ENCODE data around the gene SHMT1. TPM values are rescaled to one million over a fixed set of nuclear protein-coding genes. Genes with fewer than 3 reads are reported as not detected.
A peak's percentile ranks its signal among the peaks of the same experiment; 100 is the strongest.
"Not testable (repeated sequence)": the region's sequence is repeated elsewhere in the genome, so short reads cannot be mapped to it uniquely, and the experiment has no call there.

The SHMT1 gene
- 100 to 1,000 TPM in 1 of 4 donors, 10 to 100 TPM in 3; 59.9 to 117 (median 82.7) TPM for total RNA-seq

GRCh38 chr17:18363101-18364049, at the start of gene SHMT1:
Gene SHMT1, minus strand, starts transcription at chr17:18363550. Its CDS starts 7,569 bp downstream, at chr17:18355981.
- intact Hi-C loops (cut with DNase I): no loop called here
- peak within 1 kb of the TSS; percentile 66 to 93 (median 85) for H3K27ac ChIP-seq
- TF ChIP-seq POLR2A (IDR thresholded peaks at IDR 0.05) (peak; percentile 65 to 80), CTCF (IDR thresholded peaks at IDR 0.05) (peak in 1 of 6 experiments; percentile 6)

GRCh38 chr17:18412001-18412538, 48.7 kb upstream of the SHMT1 start:
- intact Hi-C loops (cut with DNase I): not testable (repeated sequence)
- WGBS, 2 donors: no CpG with 5 or more reads among the region's 32 CpGs

More at GRCh38 chr17:18363101-18364049, at the start of gene SHMT1:
- Histone ChIP-seq H3K9me3 (no peaks in the 10 kb centered on the region), H3K27me3 (no peaks in the 10 kb centered on the region), H3K36me3 (no peaks in the 10 kb centered on the region), H3K4me3 (replicated peaks in 1 of 3) (peak within 1 kb of the TSS; percentile 9 to 75 (median 66)), H3K4me1 (peaks cover 7 to 15% of the 10 kb centered on the region in 2 donors)
- peak; percentile 97 to 98 for DNase-seq
- 1 to 9% methylated on average over 6 to 52 of the region's 76 CpGs for WGBS, 2 donors

GRCh38 chr17:18411377-18411864, 48.1 kb upstream of the SHMT1 start:
- H3K36me3 ChIP-seq; H3K27me3 ChIP-seq; H3K9me3 ChIP-seq; intact Hi-C loops (cut with DNase I); H3K4me1 ChIP-seq: not testable (repeated sequence)
- Histone ChIP-seq H3K27ac (peak overlapping the region; percentile 50 to 70 (median 55)), H3K4me3 (replicated peaks in 1 of 3) (peak overlapping the region in 2 of 3 donors; percentile 32 to 39)
- DNase-seq: peak in 1 of 2 donors; percentile 3
- WGBS, 2 donors: 1 to 2% methylated on average over 25 of the region's 25 CpGs

More at GRCh38 chr17:18412001-18412538, 48.7 kb upstream of the SHMT1 start:
- not testable (repeated sequence) for H3K36me3 ChIP-seq; H3K27me3 ChIP-seq; H3K4me3 ChIP-seq (replicated peaks in 1 of 3); H3K27ac ChIP-seq; H3K9me3 ChIP-seq; H3K4me1 ChIP-seq; DNase-seq

GRCh38 chr17:18410736-18411135, 47.4 kb upstream of the SHMT1 start:
- H3K36me3 ChIP-seq; H3K4me3 ChIP-seq (replicated peaks in 1 of 3); intact Hi-C loops (cut with DNase I); DNase-seq; H3K27me3 ChIP-seq; H3K4me1 ChIP-seq; H3K9me3 ChIP-seq; H3K27ac ChIP-seq: not testable (repeated sequence)
- 5 to 7% methylated on average over 11 of the region's 11 CpGs for WGBS, 2 donors

GRCh38 chr17:18409321-18409720, 46.0 kb upstream of the SHMT1 start:
- H3K9me3 ChIP-seq; H3K4me1 ChIP-seq; H3K4me3 ChIP-seq (replicated peaks in 1 of 3); intact Hi-C loops (cut with DNase I); H3K36me3 ChIP-seq; H3K27ac ChIP-seq; H3K27me3 ChIP-seq; DNase-seq: not testable (repeated sequence)
- 64 to 73% methylated on average over 6 of the region's 6 CpGs for WGBS, 2 donors

- intact Hi-C loops (cut with DNase I); H3K27me3 ChIP-seq; H3K36me3 ChIP-seq; H3K4me3 ChIP-seq (replicated peaks in 1 of 3); H3K9me3 ChIP-seq; DNase-seq; H3K27ac ChIP-seq; H3K4me1 ChIP-seq: not testable (repeated sequence)
- 58 to 62% methylated on average over 3 of the region's 3 CpGs for WGBS, 2 donors
Observed at GRCh38 chr17:18408906-18409305, 45.6 kb upstream of the SHMT1 start.

GRCh38 chr17:18403604-18404003, 40.3 kb upstream of the SHMT1 start:
- H3K27me3 ChIP-seq; DNase-seq; H3K27ac ChIP-seq; H3K36me3 ChIP-seq; intact Hi-C loops (cut with DNase I); H3K4me3 ChIP-seq (replicated peaks in 1 of 3); H3K9me3 ChIP-seq; H3K4me1 ChIP-seq: not testable (repeated sequence)
- no CpG with 5 or more reads among the region's 5 CpGs for WGBS, 2 donors

GRCh38 chr17:18403166-18403565, 39.8 kb upstream of the SHMT1 start:
- H3K27ac ChIP-seq; H3K36me3 ChIP-seq; H3K4me3 ChIP-seq (replicated peaks in 1 of 3); H3K27me3 ChIP-seq; DNase-seq; H3K4me1 ChIP-seq; H3K9me3 ChIP-seq; intact Hi-C loops (cut with DNase I): not testable (repeated sequence)
- 0 to 17% methylated on average over 1 to 2 of the region's 5 CpGs for WGBS, 2 donors

GRCh38 chr17:18401872-18402590, 38.7 kb upstream of the SHMT1 start:
- H3K4me1 ChIP-seq; intact Hi-C loops (cut with DNase I); H3K36me3 ChIP-seq; H3K27ac ChIP-seq; H3K9me3 ChIP-seq; DNase-seq; H3K27me3 ChIP-seq; H3K4me3 ChIP-seq (replicated peaks in 1 of 3): not testable (repeated sequence)
- 57 to 80% methylated on average over 7 of the region's 7 CpGs for WGBS, 2 donors

- 71 to 100% methylated on average over 1 of the region's 10 CpGs for WGBS, 2 donors
- H3K27ac ChIP-seq; intact Hi-C loops (cut with DNase I); H3K4me1 ChIP-seq; H3K4me3 ChIP-seq (replicated peaks in 1 of 3); H3K9me3 ChIP-seq; H3K27me3 ChIP-seq; DNase-seq; H3K36me3 ChIP-seq: not testable (repeated sequence)
Observed at GRCh38 chr17:18388728-18389127, 25.4 kb upstream of the SHMT1 start.

GRCh38 chr17:18388266-18388665, 24.9 kb upstream of the SHMT1 start:
- H3K27ac ChIP-seq; H3K4me3 ChIP-seq (replicated peaks in 1 of 3); DNase-seq; H3K9me3 ChIP-seq; H3K4me1 ChIP-seq; H3K27me3 ChIP-seq; H3K36me3 ChIP-seq; intact Hi-C loops (cut with DNase I): not testable (repeated sequence)
- 78 to 88% methylated on average over 3 to 4 of the region's 4 CpGs for WGBS, 2 donors

All from thyroid gland (tissue), 4 donors.